B cell (primary cell): Measurements from ENCODE around the gene NSUN2.

Experiments
- EZH2 ChIP-seq: IDR thresholded peaks from 2 replicates; pipeline ENCODE4 v1.6.1; 2012; ENCODE audit warnings: borderline replicate concordance, low read depth, mild to moderate bottlenecking, moderate library complexity, low read length; ENCODE audit not compliant: insufficient read depth, poor library complexity, severe bottlenecking
- TF ChIP-seq, protein P1 (sequence below): fragments of 200-600 bp; IDR thresholded peaks from one replicate; pipeline ENCODE4 v1.8.0; 2022; ENCODE audit warnings: antibody characterized with exemption, mild to moderate bottlenecking

DNA sequence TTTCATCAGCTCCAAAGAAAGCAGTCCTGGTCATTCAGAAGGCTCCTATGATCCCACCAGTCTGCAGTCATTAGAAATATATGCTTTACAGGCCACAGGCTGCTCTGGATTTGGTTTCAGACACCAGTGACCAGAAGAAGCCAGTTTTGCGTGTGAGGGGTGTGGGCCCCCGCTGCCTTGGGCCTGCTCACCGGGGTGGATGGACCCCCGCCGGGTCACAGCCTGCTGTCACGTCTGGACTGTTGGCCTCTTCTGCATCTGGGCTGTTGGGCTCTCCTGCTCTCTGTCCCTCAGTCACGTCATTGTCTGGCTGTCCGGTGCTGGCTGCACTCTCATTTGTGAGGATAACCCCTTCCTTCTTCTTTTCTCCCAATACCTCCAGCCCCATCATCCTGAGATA lies 33.1 kb downstream of the NSUN2 start:
- TF ChIP-seq, protein P1, sequence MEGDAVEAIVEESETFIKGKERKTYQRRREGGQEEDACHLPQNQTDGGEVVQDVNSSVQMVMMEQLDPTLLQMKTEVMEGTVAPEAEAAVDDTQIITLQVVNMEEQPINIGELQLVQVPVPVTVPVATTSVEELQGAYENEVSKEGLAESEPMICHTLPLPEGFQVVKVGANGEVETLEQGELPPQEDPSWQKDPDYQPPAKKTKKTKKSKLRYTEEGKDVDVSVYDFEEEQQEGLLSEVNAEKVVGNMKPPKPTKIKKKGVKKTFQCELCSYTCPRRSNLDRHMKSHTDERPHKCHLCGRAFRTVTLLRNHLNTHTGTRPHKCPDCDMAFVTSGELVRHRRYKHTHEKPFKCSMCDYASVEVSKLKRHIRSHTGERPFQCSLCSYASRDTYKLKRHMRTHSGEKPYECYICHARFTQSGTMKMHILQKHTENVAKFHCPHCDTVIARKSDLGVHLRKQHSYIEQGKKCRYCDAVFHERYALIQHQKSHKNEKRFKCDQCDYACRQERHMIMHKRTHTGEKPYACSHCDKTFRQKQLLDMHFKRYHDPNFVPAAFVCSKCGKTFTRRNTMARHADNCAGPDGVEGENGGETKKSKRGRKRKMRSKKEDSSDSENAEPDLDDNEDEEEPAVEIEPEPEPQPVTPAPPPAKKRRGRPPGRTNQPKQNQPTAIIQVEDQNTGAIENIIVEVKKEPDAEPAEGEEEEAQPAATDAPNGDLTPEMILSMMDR = no peak
- TF ChIP-seq EZH2 = no peak
